ENCODE data around the gene ANXA11.

DNA sequence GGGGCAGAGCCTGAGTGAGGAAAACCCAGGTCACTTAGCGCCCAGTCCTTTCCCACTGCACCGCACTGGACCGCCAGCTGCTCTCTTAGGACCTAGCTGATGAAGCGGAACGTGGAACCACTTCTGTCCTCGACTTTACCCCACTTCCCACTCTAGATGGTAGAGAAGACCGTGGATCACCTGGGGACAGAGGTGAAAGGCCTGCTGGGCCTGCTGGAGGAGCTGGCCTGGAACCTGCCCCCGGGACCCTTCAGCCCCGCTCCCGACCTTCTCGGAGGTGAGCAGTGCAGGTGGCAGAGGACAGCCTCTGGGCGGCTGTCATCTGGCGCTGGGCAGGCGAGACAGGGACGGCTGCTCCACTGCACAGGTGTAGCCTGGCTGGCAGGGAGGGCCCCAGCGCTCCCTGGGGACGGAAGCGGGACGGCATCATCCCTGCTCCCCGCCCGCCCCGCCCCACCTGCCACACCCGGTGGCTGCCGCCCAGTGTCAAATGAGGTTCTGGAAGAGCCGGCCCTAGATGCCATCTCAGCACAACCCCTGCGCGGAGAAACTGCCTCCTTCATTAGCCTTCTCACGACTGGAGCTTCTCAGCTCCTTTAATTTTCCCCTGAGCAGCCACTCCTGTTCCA is 61.2 kb downstream of the ANXA11 start:
- TF ChIP-seq ATF3 (IDR thresholded peaks at IDR 0.05; ENCODE audit: insufficient read depth, low read depth, low read length) (no peak), YY1 (IDR thresholded peaks at IDR 0.05; ENCODE audit: low read depth, low read length) (no peak), PHF8 (conservative IDR thresholded peaks at IDR 0.05; ENCODE audit: low read depth, low read length) (no peak), JUN (IDR thresholded peaks at IDR 0.05; ENCODE audit: low read depth, low read length) (no peak), SIN3A (conservative IDR thresholded peaks at IDR 0.05 in 1 of 2, IDR thresholded peaks at IDR 0.05 in 1 of 2; ENCODE audit: low read depth in 1 of 2, low read length in 2 of 2) (no peak), ATF2 (IDR thresholded peaks at IDR 0.05; ENCODE audit: low read length) (no peak), SP1 (IDR thresholded peaks at IDR 0.05; ENCODE audit: low read depth, low read length) (no peak), EZH2 (IDR thresholded peaks at IDR 0.05; ENCODE audit: low read depth, low read length, severe bottlenecking) (no peak), EP300 (IDR thresholded peaks at IDR 0.05; ENCODE audit: borderline replicate concordance in 1 of 2, low read depth in 2 of 2, low read length in 2 of 2) (no peak)
- TF ChIP-seq, protein P1, sequence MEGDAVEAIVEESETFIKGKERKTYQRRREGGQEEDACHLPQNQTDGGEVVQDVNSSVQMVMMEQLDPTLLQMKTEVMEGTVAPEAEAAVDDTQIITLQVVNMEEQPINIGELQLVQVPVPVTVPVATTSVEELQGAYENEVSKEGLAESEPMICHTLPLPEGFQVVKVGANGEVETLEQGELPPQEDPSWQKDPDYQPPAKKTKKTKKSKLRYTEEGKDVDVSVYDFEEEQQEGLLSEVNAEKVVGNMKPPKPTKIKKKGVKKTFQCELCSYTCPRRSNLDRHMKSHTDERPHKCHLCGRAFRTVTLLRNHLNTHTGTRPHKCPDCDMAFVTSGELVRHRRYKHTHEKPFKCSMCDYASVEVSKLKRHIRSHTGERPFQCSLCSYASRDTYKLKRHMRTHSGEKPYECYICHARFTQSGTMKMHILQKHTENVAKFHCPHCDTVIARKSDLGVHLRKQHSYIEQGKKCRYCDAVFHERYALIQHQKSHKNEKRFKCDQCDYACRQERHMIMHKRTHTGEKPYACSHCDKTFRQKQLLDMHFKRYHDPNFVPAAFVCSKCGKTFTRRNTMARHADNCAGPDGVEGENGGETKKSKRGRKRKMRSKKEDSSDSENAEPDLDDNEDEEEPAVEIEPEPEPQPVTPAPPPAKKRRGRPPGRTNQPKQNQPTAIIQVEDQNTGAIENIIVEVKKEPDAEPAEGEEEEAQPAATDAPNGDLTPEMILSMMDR (IDR thresholded peaks at IDR 0.05; ENCODE audit: control extremely low read depth in 1 of 3, insufficient read depth in 1 of 3, low read depth in 1 of 3, low read length in 3 of 3) = no peak
